Kidney (tissue), 14 donors: ENCODE data around the gene ARRDC3. TPM values are rescaled to one million over a fixed set of nuclear protein-coding genes. Genes with fewer than 3 reads are reported as not detected.
A peak's percentile ranks its signal among the peaks of the same experiment; 100 is the strongest.
"Not testable (repeated sequence)": the region's sequence is repeated elsewhere in the genome, so short reads cannot be mapped to it uniquely, and the experiment has no call there.

Experiments used
- DNase-seq, 5 donors: peaks; one replicate each; pipeline ENCODE4 v3.0.0-alpha.2; 2013 to 2020
- FAIRE-seq: peaks from 2 replicates; lab custom pipeline; 2012; peaks lifted over from hg19 to GRCh38; lab: Jason Lieb, UNC
- H3K27ac ChIP-seq, 2 donors: one replicate each; pipeline ENCODE4 v1.7.0; 2013; ENCODE audit warnings: low read depth in 2 of 2, low read length in 2 of 2, inconsistent platforms in 1 of 2
- H3K27me3 ChIP-seq: one replicate; pipeline ENCODE4 v1.7.1; 2013; ENCODE audit warnings: low read length, inconsistent platforms; ENCODE audit not compliant: control insufficient read depth, insufficient read depth
- H3K36me3 ChIP-seq, 3 donors: one replicate each; pipeline versions ENCODE4 v1.7.0 to v1.7.1; 2013; ENCODE audit warnings: low read length in 3 of 3, control low read depth in 1 of 3, inconsistent platforms in 1 of 3; ENCODE audit not compliant: insufficient read depth in 3 of 3, control insufficient read depth in 2 of 3
- H3K4me1 ChIP-seq, 3 donors: one replicate each; pipeline versions ENCODE4 v1.7.0 to v1.7.1; 2013; ENCODE audit warnings: low read length in 3 of 3, inconsistent platforms in 1 of 3, low read depth in 1 of 3; ENCODE audit not compliant: control insufficient read depth in 2 of 3, insufficient read depth in 2 of 3
- H3K4me3 ChIP-seq, 3 donors: one replicate each; pipeline versions ENCODE4 v1.7.0 to v1.8.1; 2013; ENCODE audit warnings: low read length in 3 of 3, control low read depth in 1 of 3, inconsistent platforms in 1 of 3
- H3K9ac ChIP-seq, 3 donors: one replicate each; pipeline versions ENCODE4 v1.7.0 to v1.7.1; 2013; ENCODE audit warnings: low read length in 3 of 3, control low read depth in 1 of 3, inconsistent platforms in 1 of 3
- H3K9me3 ChIP-seq, 3 donors: one replicate each; pipeline versions ENCODE4 v1.7.0 to v1.7.1; 2013; ENCODE audit warnings: low read length in 3 of 3, control low read depth in 1 of 3, inconsistent platforms in 1 of 3; ENCODE audit not compliant: control insufficient read depth in 2 of 3, insufficient read depth in 1 of 3
- CTCF ChIP-seq: IDR thresholded peaks from 3 replicates; pipeline ENCODE4 v1.5.1; 2012; ENCODE audit warnings: mild to moderate bottlenecking, moderate library complexity, borderline replicate concordance; ENCODE audit not compliant: insufficient read depth; ENCODE audit errors: extremely low read depth
- intact Hi-C: fragments of 100-400 bp; cut with DNase I; formaldehyde crosslinking; loops from one replicate; pipeline ENCODE4 v1.11.1; 2022
- polyA plus RNA-seq: library from polyadenylated mRNA; stranded (reverse); fragments of 350-450 nt; fragmentation: Illumina TruSeq; extraction: RNeasy Lipid Tissue Mini Kit (QIAGEN cat#74804); gene quantifications from one replicate; pipeline ENCODE4 v1.2.3, GENCODE V29; 2014; ENCODE audit warnings: low read depth, low replicate concordance; ENCODE audit not compliant: insufficient read depth
- total RNA-seq: library from RNA; stranded (reverse); fragmentation: NEBNext Ultra II Directional; extraction: Animal tissue kit (Norgen Biotek cat#: 25700); gene quantifications from one replicate; pipeline ENCODE4 v1.2.1, GENCODE V29; 2021
- donor health status: control.
- donor health status: control.
- donor health status: control.
- donor health status: control.
- donor health status: control.
- donor health status: DM: yes; HTN: yes; CAD: no.
- donor health status: Normal renal cell carcinoma (clear cell type).

ARRDC3 gene
- total and polyA plus RNA-seq, 2 donors from 2014 or later: 18.4 to 124 TPM

DNA sequence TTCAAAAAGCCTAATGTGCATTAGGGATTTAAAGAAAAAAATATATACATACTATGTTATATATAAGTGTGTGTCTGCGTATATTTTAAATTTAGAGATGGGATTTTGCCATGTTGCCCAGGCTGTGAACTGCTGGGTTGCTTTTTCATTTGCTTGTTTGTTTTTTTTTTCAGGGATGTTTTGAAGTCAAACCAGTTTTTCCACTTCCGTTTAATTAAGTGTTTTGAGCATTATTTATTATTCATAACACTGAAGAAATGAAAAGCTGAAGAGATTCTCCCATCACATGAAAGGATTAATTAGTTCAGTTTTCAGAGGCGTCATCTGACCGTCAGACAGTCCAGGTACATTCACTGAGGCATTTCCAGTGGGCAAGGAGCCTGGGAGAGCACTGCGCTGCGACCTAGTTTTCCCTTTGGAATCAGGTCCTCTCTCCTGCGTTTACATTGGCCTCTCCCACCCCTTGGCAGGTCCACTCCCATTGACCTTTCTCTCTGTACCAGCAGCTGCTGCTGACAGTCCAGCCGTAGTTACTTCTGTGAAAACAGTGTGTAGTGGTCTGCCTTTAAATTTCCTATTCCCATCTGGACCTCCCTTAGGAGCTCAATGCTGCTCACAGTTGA is 26.0 kb downstream of the ARRDC3 start:
- DNase-seq (peak in 4 of 5 donors; percentile 39 to 53 (median 48)), FAIRE-seq (no peak)
- no peak for TF ChIP-seq CTCF
- intact Hi-C loops: no loop called here
- Histone ChIP-seq H3K9me3 (no peaks in the 10 kb centered on the region), H3K36me3 (no peaks in the 10 kb centered on the region), H3K9ac (no peak overlapping the region), H3K4me1 (peaks cover 0 to 9% (median 0%) of the 10 kb centered on the region in 3 donors), H3K27ac (no peak overlapping the region), H3K4me3 (no peak overlapping the region), H3K27me3 (no peaks in the 10 kb centered on the region)

DNA sequence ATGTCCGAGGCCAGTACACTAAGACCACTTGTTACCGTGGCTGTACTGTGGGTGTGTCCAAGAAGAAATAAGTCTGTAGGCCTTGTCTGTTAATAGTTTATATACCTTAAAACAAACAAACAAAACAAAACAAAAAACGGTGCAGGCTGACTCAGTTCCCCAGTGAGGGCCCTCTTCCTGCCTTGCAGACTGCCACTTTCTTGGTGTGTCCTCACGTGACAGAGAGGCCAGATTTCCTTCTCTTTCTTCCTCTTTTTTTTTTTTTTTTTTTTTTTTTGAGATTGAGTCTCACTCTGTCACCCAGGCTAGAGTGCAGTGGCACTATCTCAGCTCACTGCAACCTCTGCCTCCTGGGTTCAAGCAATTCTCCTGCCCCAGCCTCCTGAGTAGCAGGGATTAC is 28.2 kb downstream of the ARRDC3 start:
- H3K9me3 ChIP-seq, DNase-seq, intact Hi-C loops, H3K9ac ChIP-seq, H3K36me3 ChIP-seq, H3K4me1 ChIP-seq, H3K4me3 ChIP-seq, H3K27me3 ChIP-seq, FAIRE-seq, H3K27ac ChIP-seq: not testable (repeated sequence)

- no peaks in the 10 kb centered on the region for H3K9me3 ChIP-seq
- H3K27ac ChIP-seq: no peak overlapping the region
- DNase-seq (no peak), FAIRE-seq (no peak)
- no peaks in the 10 kb centered on the region for H3K36me3 ChIP-seq
- no peak overlapping the region for H3K9ac ChIP-seq
- no peak overlapping the region for H3K4me3 ChIP-seq
- TF ChIP-seq CTCF: no peak
- H3K4me1 ChIP-seq: peaks cover 0 to 9% (median 0%) of the 10 kb centered on the region in 3 donors
- H3K27me3 ChIP-seq: no peaks in the 10 kb centered on the region
- intact Hi-C loops: no loop called here
These were observed 30.1 kb downstream of the ARRDC3 start for GRCh38 chr5:91352831-91353695.

GRCh38 chr5:91345461-91345860 is 37.7 kb downstream of the ARRDC3 start:
- intact Hi-C loops: no loop called here
- no peak for TF ChIP-seq CTCF
- no peaks in the 10 kb centered on the region for H3K4me1 ChIP-seq
- no peaks in the 10 kb centered on the region for H3K27me3 ChIP-seq
- no peak overlapping the region for H3K27ac ChIP-seq
- peak in 3 of 5 donors; percentile 15 to 65 (median 39) for DNase-seq
- no peak overlapping the region for H3K4me3 ChIP-seq
- H3K9me3 ChIP-seq: no peaks in the 10 kb centered on the region
- FAIRE-seq: no peak
- H3K36me3 ChIP-seq: no peaks in the 10 kb centered on the region
- H3K9ac ChIP-seq: no peak overlapping the region

DNA sequence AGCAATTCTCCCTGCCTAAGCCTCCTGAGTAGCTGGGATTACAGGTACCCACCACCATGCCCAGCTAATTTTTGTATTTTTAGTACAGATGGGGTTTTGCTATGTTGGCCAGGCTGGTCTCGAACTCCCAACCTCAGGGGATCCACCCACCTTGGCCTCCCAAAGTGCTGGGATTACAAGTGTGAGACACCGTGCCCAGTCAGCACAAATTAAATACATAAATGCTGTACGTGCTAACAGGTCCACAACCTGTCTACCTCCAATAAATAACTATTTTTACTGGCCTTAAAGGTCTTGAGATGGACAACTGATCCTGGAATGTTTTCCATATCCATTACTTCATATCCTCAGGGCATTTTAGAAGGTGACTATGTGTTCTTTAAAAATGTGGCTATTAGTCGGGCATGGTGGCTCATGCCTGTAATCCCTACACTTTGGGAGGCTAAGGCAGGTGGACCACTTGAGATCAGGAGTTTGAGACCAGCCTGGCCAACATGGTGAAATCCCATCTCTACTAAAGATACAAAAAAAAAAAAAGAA is 38.4 kb downstream of the ARRDC3 start:
- H3K4me3 ChIP-seq, H3K27me3 ChIP-seq, H3K9ac ChIP-seq, intact Hi-C loops, H3K4me1 ChIP-seq, H3K9me3 ChIP-seq, H3K27ac ChIP-seq, FAIRE-seq, H3K36me3 ChIP-seq, DNase-seq: not testable (repeated sequence)
